Ectodermal cell (in vitro differentiated cells): ENCODE data around the gene SNX14.
"Not testable (repeated sequence)": the region's sequence is repeated elsewhere in the genome, so short reads cannot be mapped to it uniquely, and the experiment has no call there.

Experiments
- H3K27ac ChIP-seq: 2 replicates; pipeline ENCODE4 v1.7.0; 2013; ENCODE audit warnings: mild to moderate bottlenecking, low read depth, low read length; ENCODE audit not compliant: insufficient read depth, poor library complexity, severe bottlenecking
- H3K27me3 ChIP-seq: 2 replicates; pipeline ENCODE4 v1.7.0; 2013; ENCODE audit warnings: mild to moderate bottlenecking, low read length; ENCODE audit not compliant: insufficient read depth, control insufficient read depth, poor library complexity, severe bottlenecking
- H3K36me3 ChIP-seq: one replicate; pipeline ENCODE4 v1.7.0; 2013; ENCODE audit warnings: low read length; ENCODE audit not compliant: control insufficient read depth, insufficient read depth
- H3K4me1 ChIP-seq: one replicate; pipeline ENCODE4 v1.7.0; 2013; ENCODE audit warnings: low read length; ENCODE audit not compliant: control insufficient read depth, insufficient read depth
- H3K4me3 ChIP-seq: 2 replicates; pipeline ENCODE4 v1.7.0; 2013; ENCODE audit warnings: low read depth, low read length, control low read depth; ENCODE audit not compliant: insufficient read depth
- H3K9me3 ChIP-seq: 2 replicates; pipeline ENCODE4 v1.7.0; 2013; ENCODE audit warnings: mild to moderate bottlenecking, low read length, moderate library complexity; ENCODE audit not compliant: control insufficient read depth
- WGBS, 2 experiments: methylation state at CpG; one replicate each; pipeline ENCODE4 v1.1.7; 2013; ENCODE audit warnings: missing lambda C conversion rate in 2 of 2; 5-methylcytosine and 5-hydroxymethylcytosine counted together

The SNX14 gene

GRCh38 chr6:85565736-85566135 is 27.9 kb downstream of the SNX14 start:
- 88% methylated on average over 1 of the region's 1 CpG; no CpG with 5 or more reads in 1 of the 2 experiments for WGBS, 2 experiments
- no peak overlapping the region for H3K4me3 ChIP-seq
- no peaks in the 10 kb centered on the region for H3K27me3 ChIP-seq
- no peak overlapping the region for H3K27ac ChIP-seq
- H3K36me3 ChIP-seq, result no peaks in the 10 kb centered on the region
- no peaks in the 10 kb centered on the region for H3K9me3 ChIP-seq
- H3K4me1 ChIP-seq, result no peaks in the 10 kb centered on the region

GRCh38 chr6:85564223-85564622 is 29.4 kb downstream of the SNX14 start:
- H3K4me1 ChIP-seq, H3K36me3 ChIP-seq, H3K4me3 ChIP-seq, H3K27me3 ChIP-seq, H3K27ac ChIP-seq, H3K9me3 ChIP-seq: not testable (repeated sequence)
- WGBS, 2 experiments, result no CpG with 5 or more reads among the region's 2 CpGs

GRCh38 chr6:85561750-85562357 is 31.8 kb downstream of the SNX14 start:
- Histone ChIP-seq H3K4me3 (no peak overlapping the region), H3K36me3 (no peaks in the 10 kb centered on the region), H3K27ac (no peak overlapping the region), H3K27me3 (no peaks in the 10 kb centered on the region), H3K9me3 (no peaks in the 10 kb centered on the region), H3K4me1 (no peaks in the 10 kb centered on the region)
- WGBS, 2 experiments, result 95% methylated on average over 3 of the region's 3 CpGs

- 93 to 98% methylated on average over 3 of the region's 3 CpGs for WGBS, 2 experiments
- Histone ChIP-seq H3K27ac (no peak overlapping the region), H3K4me1 (peaks cover 8% of the 10 kb centered on the region), H3K36me3 (no peaks in the 10 kb centered on the region), H3K4me3 (no peak overlapping the region), H3K9me3 (no peaks in the 10 kb centered on the region), H3K27me3 (no peaks in the 10 kb centered on the region)
Observed at GRCh38 chr6:85556992-85557668, 36.5 kb downstream of the SNX14 start.

GRCh38 chr6:85552652-85553051 is 41.0 kb downstream of the SNX14 start:
- WGBS, 2 experiments, result 22 to 26% methylated on average over 3 of the region's 3 CpGs
- no peaks in the 10 kb centered on the region for H3K36me3 ChIP-seq
- peaks cover 8% of the 10 kb centered on the region for H3K4me1 ChIP-seq
- peak overlapping the region; percentile 71 for H3K27ac ChIP-seq
- no peaks in the 10 kb centered on the region for H3K9me3 ChIP-seq
- no peak overlapping the region for H3K4me3 ChIP-seq
- no peaks in the 10 kb centered on the region for H3K27me3 ChIP-seq

GRCh38 chr6:85551264-85551663 is 42.4 kb downstream of the SNX14 start:
- WGBS, 2 experiments, result 92 to 100% methylated on average over 1 of the region's 1 CpG
- Histone ChIP-seq H3K27me3 (no peaks in the 10 kb centered on the region), H3K36me3 (no peaks in the 10 kb centered on the region), H3K4me3 (no peak overlapping the region), H3K27ac (no peak overlapping the region), H3K4me1 (peaks cover 8% of the 10 kb centered on the region), H3K9me3 (no peaks in the 10 kb centered on the region)

GRCh38 chr6:85547719-85548118 is 45.9 kb downstream of the SNX14 start:
- Histone ChIP-seq H3K4me1 (peaks cover 2% of the 10 kb centered on the region), H3K27ac (no peak overlapping the region), H3K4me3 (no peak overlapping the region), H3K9me3 (no peaks in the 10 kb centered on the region), H3K36me3 (no peaks in the 10 kb centered on the region), H3K27me3 (no peaks in the 10 kb centered on the region)

GRCh38 chr6:85544776-85545175 is 48.9 kb downstream of the SNX14 start:
- 96 to 97% methylated on average over 1 of the region's 1 CpG for WGBS, 2 experiments
- Histone ChIP-seq H3K36me3 (no peaks in the 10 kb centered on the region), H3K27me3 (no peaks in the 10 kb centered on the region)

GRCh38 chr6:85537055-85537494 is 56.6 kb downstream of the SNX14 start:
- WGBS, 2 experiments, result 95% methylated on average over 2 of the region's 2 CpGs; no CpG with 5 or more reads in 1 of the 2 experiments
- H3K27ac ChIP-seq, result no peak overlapping the region
- H3K27me3 ChIP-seq, result no peaks in the 10 kb centered on the region
- H3K36me3 ChIP-seq, result no peaks in the 10 kb centered on the region
- no peaks in the 10 kb centered on the region for H3K9me3 ChIP-seq
- no peaks in the 10 kb centered on the region for H3K4me1 ChIP-seq
- no peak overlapping the region for H3K4me3 ChIP-seq

More at GRCh38 chr6:85544776-85545175, 48.9 kb downstream of the SNX14 start:
- Histone ChIP-seq H3K27ac (no peak overlapping the region), H3K4me3 (no peak overlapping the region), H3K4me1 (no peaks in the 10 kb centered on the region), H3K9me3 (no peaks in the 10 kb centered on the region)

- H3K27ac ChIP-seq, H3K36me3 ChIP-seq, H3K9me3 ChIP-seq, H3K4me3 ChIP-seq, H3K27me3 ChIP-seq, H3K4me1 ChIP-seq: not testable (repeated sequence)
- WGBS, 2 experiments, result 88 to 89% methylated on average over 2 of the region's 2 CpGs
Observed at GRCh38 chr6:85524281-85524680, 69.4 kb downstream of the SNX14 start.
